HepG2 (cell line): ENCODE results near the gene ADAMTS16. TPM values are rescaled to one million over a fixed set of nuclear protein-coding genes. Genes with fewer than 3 reads are reported as not detected.

Source experiments
- ATAC-seq: fragments of 200-7000 bp; cut with Tn5 transposase; 3 replicates; pipeline ENCODE4 v1.9.1; 2020; ENCODE audit warnings: mild to moderate bottlenecking, moderate library complexity
- BruUV-seq: library from RNA; stranded (reverse); fragments of 400-500 nt; replicated peaks from 2 replicates; lab custom pipeline; 2021; lab: Mats Ljungman, UMichigan
- CTCF ChIA-PET: fragments of 300-600 bp; formaldehyde crosslinking; extraction: SDS; loops from one replicate; lab custom pipeline; 2021; ENCODE audit warnings: low total read pairs, inconsistent platforms, low intra/inter-chr PET ratio; lab: Yijun Ruan, JAX
- POLR2A ChIA-PET: fragments of 350-600 bp; sonication (Branson Sonifier 250); formaldehyde crosslinking; loops from one replicate; lab custom pipeline; 2020; ENCODE audit warnings: antibody characterized with exemption, inconsistent platforms; lab: Yijun Ruan, JAX
- DNase-seq: peaks from one replicate; pipeline ENCODE4 v3.0.0-alpha.2; 2015; ENCODE audit warnings: low spot score
- FAIRE-seq: peaks from 3 replicates; lab custom pipeline; 2011; peaks lifted over from hg19 to GRCh38; lab: Jason Lieb, UNC
- H2AFZ ChIP-seq: one replicate; pipeline ENCODE4 v1.6.1; 2011; ENCODE audit warnings: low read length, inconsistent platforms
- H3K27ac ChIP-seq: fragments of 300-600 bp; 3 replicates; pipeline ENCODE4 v1.8.0; 2011; ENCODE audit warnings: mixed run types, mild to moderate bottlenecking, mixed read lengths, low read length, inconsistent platforms; ENCODE audit not compliant: insufficient read depth; ENCODE audit errors: extremely low read length
- H3K27me3 ChIP-seq, 2 experiments: fragments of 200-600 bp in 1 of 2; 2 replicates in 1 of 2; 3 replicates in 1 of 2; pipeline versions ENCODE4 v1.6.0 to v1.8.0; 2011; ENCODE audit warnings: low read length in 2 of 2, mild to moderate bottlenecking in 2 of 2, moderate library complexity in 2 of 2, inconsistent platforms in 1 of 2; ENCODE audit not compliant: insufficient read depth in 2 of 2, control insufficient read depth in 1 of 2
- H3K36me3 ChIP-seq, 2 experiments: fragments of 200-600 bp in 1 of 2; replicated peaks in 1 of 2; 2 replicates in 1 of 2; 3 replicates in 1 of 2; pipeline versions ENCODE4 v1.5.1 to v1.8.0; 2011; ENCODE audit warnings: low read length in 2 of 2, inconsistent platforms in 1 of 2; ENCODE audit not compliant: insufficient read depth in 2 of 2, control insufficient read depth in 1 of 2
- H3K4me1 ChIP-seq: 2 replicates; pipeline ENCODE4 v1.5.1; 2012; ENCODE audit warnings: low read length, inconsistent platforms; ENCODE audit not compliant: insufficient read depth
- H3K4me2 ChIP-seq: 2 replicates; pipeline ENCODE4 v1.6.0; 2011; ENCODE audit warnings: low read depth, low read length, inconsistent platforms
- H3K4me3 ChIP-seq, 3 experiments: fragments of 200-600 bp in 1 of 3; sonication (generic), shearing (Covaris generic) in 1 of 3; replicated peaks in 1 of 3; 2 replicates each; pipeline ENCODE4 v1.5.1; 2011 to 2016; ENCODE audit warnings: low read length in 3 of 3, inconsistent platforms in 2 of 3, low read depth in 2 of 3, mild to moderate bottlenecking in 2 of 3, control low read depth in 1 of 3, mixed read lengths in 1 of 3; ENCODE audit not compliant: insufficient read depth in 1 of 3
- H3K79me2 ChIP-seq: one replicate; pipeline ENCODE4 v1.6.1; 2011; ENCODE audit warnings: low read length, inconsistent platforms; ENCODE audit not compliant: insufficient read depth
- H3K9ac ChIP-seq: 2 replicates; pipeline ENCODE4 v1.6.0; 2011; ENCODE audit warnings: mild to moderate bottlenecking, low read depth, low read length, inconsistent platforms; ENCODE audit not compliant: insufficient read depth
- H3K9me3 ChIP-seq: 2 replicates; pipeline ENCODE4 v1.5.1; 2012; ENCODE audit warnings: mild to moderate bottlenecking, low read length
- H4K20me1 ChIP-seq: 2 replicates; pipeline ENCODE4 v1.6.0; 2011; ENCODE audit warnings: inconsistent platforms, mild to moderate bottlenecking, low read length, moderate library complexity; ENCODE audit not compliant: insufficient read depth
- AHDC1 ChIP-seq: sonication (generic); formaldehyde crosslinking; IDR thresholded peaks from 2 replicates; pipeline ENCODE4 v1.5.1; 2020; ENCODE audit warnings: mild to moderate bottlenecking, missing genetic modification reagents, borderline replicate concordance
- PLSCR1 ChIP-seq: sonication (generic); formaldehyde crosslinking; IDR thresholded peaks from 2 replicates; pipeline ENCODE4 v1.5.0; 2020; ENCODE audit warnings: missing genetic modification reagents, mild to moderate bottlenecking, borderline replicate concordance
- TEAD2 ChIP-seq: sonication (generic); formaldehyde crosslinking; IDR thresholded peaks from 2 replicates; pipeline ENCODE4 v1.9.0; 2021; ENCODE audit warnings: missing genetic modification reagents
- ZFP36 ChIP-seq: fragments of 150-350 bp; IDR thresholded peaks from 2 replicates; pipeline ENCODE4 v1.6.1; 2018; ENCODE audit warnings: borderline replicate concordance, low read length, low read depth; ENCODE audit not compliant: partially characterized antibody
- ZNF121 ChIP-seq: sonication (generic); formaldehyde crosslinking; IDR thresholded peaks from 2 replicates; pipeline ENCODE4 v1.5.0; 2020; ENCODE audit warnings: mild to moderate bottlenecking, missing genetic modification reagents
- ZNF205 ChIP-seq: IDR thresholded peaks from 2 replicates; pipeline ENCODE4 v1.6.1; 2018; ENCODE audit warnings: missing biosample characterization, missing genetic modification reagents
- ZNF317 ChIP-seq: sonication (generic); formaldehyde crosslinking; IDR thresholded peaks from 2 replicates; pipeline ENCODE4 v1.5.0; 2020; ENCODE audit warnings: mild to moderate bottlenecking, missing genetic modification reagents
- WGBS: methylation state at CpG from one replicate; pipeline ENCODE4 v1.1.6; 2017; ENCODE audit warnings: low lambda C conversion rate; 5-methylcytosine and 5-hydroxymethylcytosine counted together
- in situ Hi-C: cut with HindIII; loops from 2 replicates; pipeline ENCODE4 v1.10.0; 2017; ENCODE audit warnings: low pct_unique_long_range_greater_than_20kb; ENCODE audit not compliant: extremely low pct_ligation_motif_present
- intact Hi-C: fragments of 100-400 bp; cut with micrococcal nuclease; formaldehyde crosslinking; loops from one replicate; pipeline ENCODE4 v1.10.0; 2022; ENCODE audit not compliant: unreplicated experiment
- polyA plus RNA-seq, 8 experiments: library from polyadenylated mRNA; depleted of rRNA in 3 of 8; stranded (reverse) in 7 of 8; unstranded in 1 of 8; fragments of >200 nt; fragmentation: Illumina TruSeq in 4 of 8; extraction: Trizol in 4 of 8; gene quantifications; 2 replicates each; pipeline versions ENCODE4 v1.2.1 to v1.2.3, GENCODE V29; 2011 to 2016; ENCODE audit warnings: low read depth in 4 of 8, missing spikeins in 1 of 8, mixed read lengths in 1 of 8; ENCODE audit not compliant: insufficient read depth in 1 of 8
- total RNA-seq, 5 experiments: library from RNA; depleted of rRNA; stranded (reverse); fragments of >200 nt; fragmentation: Illumina TruSeq; extraction: Trizol; gene quantifications; 2 replicates each; pipeline ENCODE4 v1.2.3, GENCODE V29; 2016; ENCODE audit warnings: low read depth in 1 of 5
- TF ChIP-seq, protein P1 (sequence below): IDR thresholded peaks from 2 replicates; pipeline ENCODE4 v1.6.1; 2016; ENCODE audit warnings: mild to moderate bottlenecking

ADAMTS16 gene
- total and polyA plus RNA-seq, 2 of the 13 experiments (the other 11 are each of a cell fraction or from before 2014, with no cell fraction given), result 0.02 to 0.03 TPM

- FAIRE-seq, result no peak
- CTCF ChIA-PET, result no interaction called here
- 22% methylated on average over 3 of the region's 3 CpGs for WGBS
- intact Hi-C loops (no loop called here), in situ Hi-C loops (no loop called here)
- Histone ChIP-seq H4K20me1 (no peaks in the 10 kb centered on the region), H3K27ac (no peak overlapping the region), H3K9me3 (peaks cover 14% of the 10 kb centered on the region), H3K4me3 (no peak overlapping the region), H3K27me3 (no peaks in the 10 kb centered on the region; a peak in 1 of 5 replicates), H3K9ac (no peak overlapping the region), H3K4me1 (no peaks in the 10 kb centered on the region), H3K4me2 (no peak overlapping the region), H2AFZ (no peak overlapping the region), H3K79me2 (no peaks in the 10 kb centered on the region), H3K36me3 (no peaks in the 10 kb centered on the region)
- no peak for ATAC-seq
- no peak for DNase-seq
- no TSS peak for BruUV-seq
- POLR2A ChIA-PET, result no interaction called here
- TF ChIP-seq TEAD2 (CRISPR knock-in tag) (no peak), ZNF317 (CRISPR knock-in tag) (peak; percentile 95)
These were observed 10.5 kb downstream of the ADAMTS16 start for GRCh38 chr5:5150667-5151066.

DNA sequence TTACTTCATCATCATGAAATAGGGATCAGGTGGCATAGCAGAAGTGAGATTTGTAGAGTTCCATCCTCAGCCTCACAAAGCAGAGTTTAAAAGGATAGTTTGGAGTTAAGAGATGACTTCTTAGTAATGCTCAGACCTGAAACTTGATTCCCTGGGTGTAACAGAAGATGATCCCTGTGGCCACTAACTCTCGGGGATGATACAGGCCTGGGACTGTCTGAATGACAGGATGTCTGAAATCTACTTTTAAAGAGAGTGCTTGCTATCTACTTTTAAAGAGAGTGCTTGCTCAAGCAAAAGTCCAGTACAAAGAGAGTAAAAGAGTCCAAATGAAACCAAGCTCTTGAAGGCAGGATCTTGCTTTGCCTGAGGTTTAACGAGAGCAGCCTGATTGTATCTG lies 14.6 kb downstream of the ADAMTS16 start:
- Histone ChIP-seq H3K79me2 (no peaks in the 10 kb centered on the region), H4K20me1 (no peaks in the 10 kb centered on the region), H3K9me3 (peaks cover 19% of the 10 kb centered on the region), H3K27ac (no peak overlapping the region), H3K27me3 (no peaks in the 10 kb centered on the region; a peak in 1 of 5 replicates), H3K4me1 (no peaks in the 10 kb centered on the region), H3K36me3 (no peaks in the 10 kb centered on the region), H3K4me2 (no peak overlapping the region), H3K4me3 (no peak overlapping the region), H3K9ac (no peak overlapping the region), H2AFZ (no peak overlapping the region)
- ChIA-PET CTCF (no interaction called here), POLR2A (no interaction called here)
- ATAC-seq, result no peak
- FAIRE-seq, result no peak
- no peak for DNase-seq
- 10% methylated on average over 2 of the region's 2 CpGs for WGBS
- intact Hi-C loops, result no loop called here
- in situ Hi-C loops, result no loop called here
- no TSS peak for BruUV-seq
- TF ChIP-seq AHDC1 (CRISPR knock-in tag) (no peak), PLSCR1 (CRISPR knock-in tag) (no peak), ZNF121 (CRISPR knock-in tag) (no peak), ZNF205 (CRISPR knock-in tag) (no peak), ZFP36 (no peak)
- TF ChIP-seq, protein P1, sequence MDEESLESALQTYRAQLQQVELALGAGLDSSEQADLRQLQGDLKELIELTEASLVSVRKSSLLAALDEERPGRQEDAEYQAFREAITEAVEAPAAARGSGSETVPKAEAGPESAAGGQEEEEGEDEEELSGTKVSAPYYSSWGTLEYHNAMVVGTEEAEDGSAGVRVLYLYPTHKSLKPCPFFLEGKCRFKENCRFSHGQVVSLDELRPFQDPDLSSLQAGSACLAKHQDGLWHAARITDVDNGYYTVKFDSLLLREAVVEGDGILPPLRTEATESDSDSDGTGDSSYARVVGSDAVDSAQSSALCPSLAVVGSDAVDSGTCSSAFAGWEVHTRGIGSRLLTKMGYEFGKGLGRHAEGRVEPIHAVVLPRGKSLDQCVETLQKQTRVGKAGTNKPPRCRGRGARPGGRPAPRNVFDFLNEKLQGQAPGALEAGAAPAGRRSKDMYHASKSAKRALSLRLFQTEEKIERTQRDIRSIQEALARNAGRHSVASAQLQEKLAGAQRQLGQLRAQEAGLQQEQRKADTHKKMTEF, result no peak
